ENCODE measurements around the gene PCNX1.
"Not testable (repeated sequence)": the region's sequence is repeated elsewhere in the genome, so short reads cannot be mapped to it uniquely, and the experiment has no call there.

The PCNX1 gene

GRCh38 chr14:71012888-71013287 lies 105.6 kb downstream of the PCNX1 start:
- Mint-ChIP-seq H3K9me3 (no peaks in the 10 kb centered on the region), H3K4me1 (no peaks in the 10 kb centered on the region), H3K36me3 (ENCODE audit: low read depth) (peaks cover 66% of the 10 kb centered on the region), H3K27ac (no peak overlapping the region), H3K27me3 (ENCODE audit: low read depth, poor library complexity) (no peaks in the 10 kb centered on the region), H3K4me3 (no peak overlapping the region)
- no peak for TF ChIP-seq CTCF (IDR thresholded peaks at IDR 0.05)
- DNase-seq = no peak

- TF ChIP-seq CTCF (IDR thresholded peaks at IDR 0.05) = no peak
- Mint-ChIP-seq H3K27ac (no peak overlapping the region), H3K36me3 (ENCODE audit: low read depth) (peaks cover 73% of the 10 kb centered on the region), H3K27me3 (ENCODE audit: low read depth, poor library complexity) (no peaks in the 10 kb centered on the region), H3K9me3 (peaks cover under 1% of the 10 kb centered on the region), H3K4me1 (no peaks in the 10 kb centered on the region), H3K4me3 (no peak overlapping the region)
- DNase-seq = no peak
These were observed 106.4 kb downstream of the PCNX1 start for GRCh38 chr14:71013551-71014192.

- H3K27ac Mint-ChIP-seq; H3K4me3 Mint-ChIP-seq; H3K27me3 Mint-ChIP-seq (ENCODE audit: low read depth, poor library complexity); H3K4me1 Mint-ChIP-seq; DNase-seq: not testable (repeated sequence)
- peaks cover 83% of the 10 kb centered on the region for H3K36me3 Mint-ChIP-seq (ENCODE audit: low read depth)
- peaks cover 28% of the 10 kb centered on the region for H3K9me3 Mint-ChIP-seq
These were observed 112.7 kb downstream of the PCNX1 start for GRCh38 chr14:71019917-71020316.

GRCh38 chr14:71021347-71022011 lies 114.2 kb downstream of the PCNX1 start:
- DNase-seq = no peak
- Mint-ChIP-seq H3K9me3 (peaks cover 28% of the 10 kb centered on the region), H3K36me3 (ENCODE audit: low read depth) (peaks cover 69% of the 10 kb centered on the region), H3K27ac (peak overlapping the region; percentile 1), H3K4me3 (no peak overlapping the region), H3K27me3 (ENCODE audit: low read depth, poor library complexity) (no peaks in the 10 kb centered on the region), H3K4me1 (no peaks in the 10 kb centered on the region)
- no peak for TF ChIP-seq CTCF (IDR thresholded peaks at IDR 0.05)

GRCh38 chr14:71022012-71022869 lies 115.0 kb downstream of the PCNX1 start:
- H3K36me3 Mint-ChIP-seq (ENCODE audit: low read depth) = peaks cover 61% of the 10 kb centered on the region
- H3K4me1 Mint-ChIP-seq = no peaks in the 10 kb centered on the region
- H3K9me3 Mint-ChIP-seq = peaks cover 28% of the 10 kb centered on the region
- no peak overlapping the region for H3K4me3 Mint-ChIP-seq
- DNase-seq = no peak
- H3K27me3 Mint-ChIP-seq (ENCODE audit: low read depth, poor library complexity) = no peaks in the 10 kb centered on the region
- TF ChIP-seq CTCF (IDR thresholded peaks at IDR 0.05) = no peak
- no peak overlapping the region for H3K27ac Mint-ChIP-seq

GRCh38 chr14:71022939-71023338 lies 115.7 kb downstream of the PCNX1 start:
- peaks cover 56% of the 10 kb centered on the region for H3K36me3 Mint-ChIP-seq (ENCODE audit: low read depth)
- no peak for TF ChIP-seq CTCF (IDR thresholded peaks at IDR 0.05)
- no peaks in the 10 kb centered on the region for H3K4me1 Mint-ChIP-seq
- DNase-seq = no peak
- peaks cover 28% of the 10 kb centered on the region for H3K9me3 Mint-ChIP-seq
- no peak overlapping the region for H3K27ac Mint-ChIP-seq
- H3K27me3 Mint-ChIP-seq (ENCODE audit: low read depth, poor library complexity) = no peaks in the 10 kb centered on the region
- no peak overlapping the region for H3K4me3 Mint-ChIP-seq
